Right lobe of liver (tissue), 6 donors: ENCODE results near the gene OPN5. TPM values are rescaled to one million over a fixed set of nuclear protein-coding genes. Genes with fewer than 3 reads are reported as not detected.

ENCODE experiments used
- ATAC-seq, 4 donors: fragments of 200-7000 bp; cut with Tn5 transposase; one replicate each; pipeline ENCODE4 v1.9.1; 2020; ENCODE audit warnings: mild to moderate bottlenecking in 4 of 4, moderate library complexity in 4 of 4
- DNase-seq, 3 donors: peaks; one replicate each; pipeline ENCODE4 v3.0.0-alpha.2; 2020
- H3K27ac ChIP-seq, 3 donors: fragments of 200-600 bp; one replicate each; pipeline ENCODE4 v1.8.0; 2022
- H3K27me3 ChIP-seq, 2 donors: fragments of 200-600 bp; one replicate each; pipeline ENCODE4 v1.8.0; 2022
- H3K36me3 ChIP-seq, 4 donors: fragments of 200-600 bp; sonication (generic) in 1 of 4; one replicate each; pipeline versions ENCODE4 v1.5.1 to v1.8.0; 2017 to 2022; ENCODE audit warnings: control low read depth in 1 of 4
- H3K4me1 ChIP-seq, 4 donors: fragments of 200-600 bp; sonication (generic) in 1 of 4; one replicate each; pipeline versions ENCODE4 v1.5.1 to v1.8.0; 2017 to 2022; ENCODE audit warnings: control low read depth in 1 of 4
- H3K4me3 ChIP-seq, 3 donors: fragments of 200-600 bp; one replicate each; pipeline ENCODE4 v1.8.0; 2022
- H3K9me3 ChIP-seq, 4 donors: fragments of 200-600 bp; sonication (generic) in 1 of 4; one replicate each; pipeline versions ENCODE4 v1.5.1 to v1.8.0; 2017 to 2022; ENCODE audit warnings: control low read depth in 1 of 4
- CTCF ChIP-seq, 4 donors: fragments of 200-600 bp in 3 of 4; fragments of 450-650 bp in 1 of 4; IDR thresholded peaks; one replicate each; pipeline versions ENCODE4 v1.5.1 to v1.8.0; 2016 to 2022; ENCODE audit warnings: antibody characterized with exemption in 4 of 4, mild to moderate bottlenecking in 2 of 4
- POLR2A ChIP-seq: fragments of 450-650 bp; IDR thresholded peaks from one replicate; pipeline ENCODE4 v1.6.1; 2017; ENCODE audit warnings: antibody characterized with exemption, mild to moderate bottlenecking
- WGBS: methylation state at CpG from one replicate; pipeline ENCODE4 v1.1.6; 2018; ENCODE audit warnings: low coverage, low lambda C conversion rate; ENCODE audit not compliant: insufficient coverage; ENCODE audit errors: missing lambda C conversion rate; 5-methylcytosine and 5-hydroxymethylcytosine counted together
- intact Hi-C, 2 donors: fragments of 100-400 bp; cut with DNase I; formaldehyde crosslinking; loops; one replicate each; pipeline versions ENCODE4 v1.11.2 to v1.14.1; 2022
- total RNA-seq, 6 experiments: library from RNA; depleted of rRNA in 2 of 6; stranded (reverse); fragments of >200 nt in 2 of 6; fragmentation: NEBNext Ultra II Directional in 3 of 6; extraction: Animal tissue kit (Norgen Biotek cat#: 25700) in 3 of 6; gene quantifications; one replicate each; pipeline versions ENCODE4 v1.1.0 to v1.2.4, GENCODE V29; 2016 to 2023
- donor health status: DM: no; HTN: yes; CAD: no.
- donor health status: DM: no; HTN: no; CAD: no.
- donor health status: DM: no; HTN: no; CAD: no.
- donor health status: DM: no; HTN: yes; CAD: no.
- donor health status: DM: no; HTN: yes; CAD: no.

Gene OPN5
- total RNA-seq, 6 experiments from 2014 or later, result not detected

- H3K36me3 ChIP-seq, result no peaks in the 10 kb centered on the region
- no peaks in the 10 kb centered on the region for H3K9me3 ChIP-seq
- no peak for ATAC-seq
- no peak overlapping the region for H3K27ac ChIP-seq
- H3K4me3 ChIP-seq, result no peak overlapping the region
- no peak for DNase-seq
- H3K27me3 ChIP-seq, result no peaks in the 10 kb centered on the region
- intact Hi-C loops, result no loop called here
- H3K4me1 ChIP-seq, result no peaks in the 10 kb centered on the region
- TF ChIP-seq CTCF (IDR thresholded peaks at IDR 0.05) (no peak), POLR2A (no peak)
- WGBS, result 72% methylated on average over 8 of the region's 8 CpGs
Observed at GRCh38 chr6:47809873-47810272, 28.0 kb downstream of the OPN5 start.

GRCh38 chr6:47810885-47811284 is 29.1 kb downstream of the OPN5 start:
- H3K9me3 ChIP-seq, result no peaks in the 10 kb centered on the region
- H3K4me3 ChIP-seq, result no peak overlapping the region
- no peaks in the 10 kb centered on the region for H3K27me3 ChIP-seq
- no peaks in the 10 kb centered on the region for H3K4me1 ChIP-seq
- no peaks in the 10 kb centered on the region for H3K36me3 ChIP-seq
- TF ChIP-seq CTCF (IDR thresholded peaks at IDR 0.05) (no peak), POLR2A (no peak)
- no peak for ATAC-seq
- 59% methylated on average over 3 of the region's 3 CpGs for WGBS
- intact Hi-C loops, result no loop called here
- no peak for DNase-seq
- no peak overlapping the region for H3K27ac ChIP-seq

- no peaks in the 10 kb centered on the region for H3K36me3 ChIP-seq
- intact Hi-C loops, result no loop called here
- no peaks in the 10 kb centered on the region for H3K9me3 ChIP-seq
- no peak for TF ChIP-seq POLR2A
- no peak for TF ChIP-seq CTCF (IDR thresholded peaks at IDR 0.05)
- no peak overlapping the region for H3K4me3 ChIP-seq
- no peaks in the 10 kb centered on the region for H3K4me1 ChIP-seq
- WGBS, result 61% methylated on average over 3 of the region's 3 CpGs
- DNase-seq (no peak), ATAC-seq (no peak)
- no peak overlapping the region for H3K27ac ChIP-seq
- no peaks in the 10 kb centered on the region for H3K27me3 ChIP-seq
Observed at GRCh38 chr6:47811443-47811842, 29.6 kb downstream of the OPN5 start.

- Histone ChIP-seq H3K27ac (no peak overlapping the region), H3K9me3 (no peaks in the 10 kb centered on the region), H3K4me3 (no peak overlapping the region), H3K4me1 (no peaks in the 10 kb centered on the region), H3K27me3 (no peaks in the 10 kb centered on the region), H3K36me3 (no peaks in the 10 kb centered on the region)
- intact Hi-C loops, result no loop called here
- ATAC-seq (no peak), DNase-seq (no peak)
- TF ChIP-seq CTCF (IDR thresholded peaks at IDR 0.05), result no peak
- no peak for TF ChIP-seq POLR2A
- WGBS, result 53% methylated on average over 4 of the region's 4 CpGs
Observed at GRCh38 chr6:47817749-47818148, 35.9 kb downstream of the OPN5 start.

GRCh38 chr6:47819461-47819860 is 37.6 kb downstream of the OPN5 start:
- WGBS, result 56% methylated on average over 3 of the region's 3 CpGs

More at GRCh38 chr6:47819461-47819860, 37.6 kb downstream of the OPN5 start:
- H3K36me3 ChIP-seq, result no peaks in the 10 kb centered on the region
- H3K27me3 ChIP-seq, result no peaks in the 10 kb centered on the region
- no peaks in the 10 kb centered on the region for H3K4me1 ChIP-seq
- H3K9me3 ChIP-seq, result no peaks in the 10 kb centered on the region
- ATAC-seq (no peak), DNase-seq (no peak)
- intact Hi-C loops, result no loop called here
- H3K4me3 ChIP-seq, result no peak overlapping the region
- no peak overlapping the region for H3K27ac ChIP-seq
- TF ChIP-seq POLR2A, result no peak
- TF ChIP-seq CTCF (IDR thresholded peaks at IDR 0.05), result no peak
